Stimulated activated naive B cell treated with anti-CD40 and anti-IgM and Interleukin-4, amounts not matched to agents 10 μg/mL and 1 μg/mL and 100 μg/mL, for 72 hours (primary cell): Measurements from ENCODE around the gene CYP1A2.
"Not testable (repeated sequence)": the region's sequence is repeated elsewhere in the genome, so short reads cannot be mapped to it uniquely, and the experiment has no call there.

Source experiments
- ATAC-seq, 2 donors: fragments of 150-1000 bp; cut with Tn5 transposase; replicated peaks; 2 replicates each; pipeline ENCODE4 v1.10.0; 2021; ENCODE audit warnings: moderate library complexity in 1 of 2
- DNase-seq: peaks from one replicate; pipeline ENCODE4 v3.0.0; 2021
- H3K27ac Mint-ChIP-seq: one replicate; pipeline ENCODE4 v1.8.0; 2022; ENCODE audit warnings: mild to moderate bottlenecking, mixed read lengths
- H3K27me3 Mint-ChIP-seq, 2 donors: one replicate each; pipeline ENCODE4 v1.8.0; 2022; ENCODE audit warnings: mixed read lengths in 2 of 2
- H3K36me3 Mint-ChIP-seq, 2 donors: one replicate each; pipeline ENCODE4 v1.8.0; 2022; ENCODE audit warnings: mixed read lengths in 2 of 2, mild to moderate bottlenecking in 1 of 2
- H3K4me1 Mint-ChIP-seq, 2 donors: one replicate each; pipeline ENCODE4 v1.8.0; 2022; ENCODE audit warnings: mixed read lengths in 2 of 2, mild to moderate bottlenecking in 1 of 2
- H3K4me3 Mint-ChIP-seq, 2 donors: one replicate each; pipeline ENCODE4 v1.8.0; 2022; ENCODE audit warnings: mild to moderate bottlenecking in 2 of 2, mixed read lengths in 2 of 2, moderate library complexity in 1 of 2
- H3K9me3 Mint-ChIP-seq, 2 donors: one replicate each; pipeline ENCODE4 v1.8.0; 2022; ENCODE audit warnings: mixed read lengths in 2 of 2, mild to moderate bottlenecking in 1 of 2

Gene CYP1A2

GRCh38 chr15:74726774-74727164 is 21.9 kb upstream of the CYP1A2 start:
- Mint-ChIP-seq H3K27ac (peak overlapping the region; percentile 89), H3K9me3 (no peaks in the 10 kb centered on the region), H3K27me3 (peaks cover 39 to 59% of the 10 kb centered on the region in 2 donors), H3K36me3 (peaks cover 2 to 4% of the 10 kb centered on the region in 2 donors), H3K4me1 (peaks cover 16 to 34% of the 10 kb centered on the region in 2 donors), H3K4me3 (peak overlapping the region; percentile 72 to 82)
- no peak for DNase-seq
- ATAC-seq = peak; percentile 1 to 7

GRCh38 chr15:74727727-74728126 is 20.9 kb upstream of the CYP1A2 start:
- Mint-ChIP-seq H3K27me3 (peaks cover 43 to 63% of the 10 kb centered on the region in 2 donors), H3K9me3 (no peaks in the 10 kb centered on the region), H3K27ac (no peak overlapping the region), H3K4me3 (no peak overlapping the region), H3K36me3 (peaks cover 2 to 4% of the 10 kb centered on the region in 2 donors), H3K4me1 (peaks cover 16 to 34% of the 10 kb centered on the region in 2 donors)
- ATAC-seq = no peak
- DNase-seq = no peak

- not testable (repeated sequence) for H3K4me3 Mint-ChIP-seq, ATAC-seq, H3K36me3 Mint-ChIP-seq, DNase-seq, H3K27ac Mint-ChIP-seq, H3K9me3 Mint-ChIP-seq
- Mint-ChIP-seq H3K4me1 (peaks cover 16 to 31% of the 10 kb centered on the region in 2 donors), H3K27me3 (peaks cover 47 to 66% of the 10 kb centered on the region in 2 donors)
Observed at GRCh38 chr15:74728699-74729098, 19.9 kb upstream of the CYP1A2 start.

DNA sequence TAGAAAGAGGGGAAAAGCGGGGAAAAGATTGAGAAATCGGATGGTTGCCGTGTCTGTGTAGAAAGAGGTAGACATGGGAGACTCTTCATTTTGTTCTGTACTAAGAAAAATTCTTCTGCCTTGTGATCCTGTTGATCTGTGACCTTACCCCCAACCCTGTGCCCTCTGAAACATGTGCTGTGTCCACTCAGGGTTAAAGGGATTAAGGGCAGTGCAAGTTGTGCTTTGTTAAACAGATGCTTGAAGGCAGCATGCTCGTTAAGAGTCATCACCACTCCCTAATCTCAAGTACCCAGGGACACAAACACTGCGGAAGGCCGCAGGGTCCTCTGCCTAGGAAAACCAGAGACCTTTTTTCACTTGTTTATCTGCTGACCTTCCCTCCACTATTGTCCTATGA is 19.3 kb upstream of the CYP1A2 start:
- peaks cover 14 to 24% of the 10 kb centered on the region in 2 donors for H3K4me1 Mint-ChIP-seq
- H3K27me3 Mint-ChIP-seq = peaks cover 49 to 71% of the 10 kb centered on the region in 2 donors
- not testable (repeated sequence) for H3K27ac Mint-ChIP-seq, ATAC-seq, H3K36me3 Mint-ChIP-seq, H3K4me3 Mint-ChIP-seq, DNase-seq, H3K9me3 Mint-ChIP-seq

- H3K4me3 Mint-ChIP-seq = no peak overlapping the region
- peaks cover 7 to 14% of the 10 kb centered on the region in 2 donors for H3K4me1 Mint-ChIP-seq
- peaks cover 46 to 62% of the 10 kb centered on the region in 2 donors for H3K27me3 Mint-ChIP-seq
- DNase-seq (no peak), ATAC-seq (no peak)
- no peaks in the 10 kb centered on the region for H3K9me3 Mint-ChIP-seq
- H3K27ac Mint-ChIP-seq = no peak overlapping the region
- H3K36me3 Mint-ChIP-seq = peaks cover 2 to 4% of the 10 kb centered on the region in 2 donors
Observed at GRCh38 chr15:74730619-74731316, 17.9 kb upstream of the CYP1A2 start.

GRCh38 chr15:74732846-74733245 is 15.8 kb upstream of the CYP1A2 start:
- DNase-seq = no peak
- no peak overlapping the region for H3K4me3 Mint-ChIP-seq
- no peak overlapping the region for H3K27ac Mint-ChIP-seq

GRCh38 chr15:74733269-74733668 is 15.4 kb upstream of the CYP1A2 start:
- peaks cover 0 to 18% of the 10 kb centered on the region in 2 donors for H3K36me3 Mint-ChIP-seq
- H3K4me3 Mint-ChIP-seq = no peak overlapping the region
- ATAC-seq = no peak
- peaks cover 0 to 4% of the 10 kb centered on the region in 2 donors for H3K4me1 Mint-ChIP-seq
- H3K27me3 Mint-ChIP-seq = peaks cover 39 to 52% of the 10 kb centered on the region in 2 donors
- H3K27ac Mint-ChIP-seq = no peak overlapping the region
- H3K9me3 Mint-ChIP-seq = peaks cover 12% of the 10 kb centered on the region in 2 donors
- no peak for DNase-seq

More at GRCh38 chr15:74732846-74733245, 15.8 kb upstream of the CYP1A2 start:
- H3K9me3 Mint-ChIP-seq = peaks cover 8% of the 10 kb centered on the region in 2 donors
- no peaks in the 10 kb centered on the region for H3K4me1 Mint-ChIP-seq
- no peak for ATAC-seq
- peaks cover 0 to 14% of the 10 kb centered on the region in 2 donors for H3K36me3 Mint-ChIP-seq
- peaks cover 42 to 55% of the 10 kb centered on the region in 2 donors for H3K27me3 Mint-ChIP-seq

DNA sequence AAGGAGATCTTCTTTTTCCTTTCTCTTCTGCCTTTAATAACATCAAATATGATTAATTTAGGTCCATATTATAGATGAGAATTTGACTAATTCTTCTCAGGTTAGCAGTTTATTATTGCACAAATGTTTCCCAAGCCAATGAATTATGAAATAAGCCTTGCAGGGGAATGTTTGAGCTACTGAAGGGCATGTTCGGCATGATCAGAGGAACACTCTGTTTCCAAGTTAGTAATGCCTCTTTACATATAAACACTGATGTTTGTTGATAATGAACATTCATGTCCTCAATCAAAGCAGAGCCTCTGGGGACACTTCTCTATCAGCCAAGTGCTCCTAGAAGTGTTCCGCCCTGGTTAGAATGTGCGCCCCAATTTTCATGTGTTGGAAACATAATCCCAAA is 13.3 kb upstream of the CYP1A2 start:
- Mint-ChIP-seq H3K9me3 (peaks cover 12% of the 10 kb centered on the region in 2 donors), H3K27ac (no peak overlapping the region), H3K36me3 (peaks cover 0 to 18% of the 10 kb centered on the region in 2 donors), H3K4me1 (peaks cover 0 to 4% of the 10 kb centered on the region in 2 donors), H3K27me3 (peaks cover 35 to 44% of the 10 kb centered on the region in 2 donors), H3K4me3 (no peak overlapping the region)
- DNase-seq (no peak), ATAC-seq (no peak)

- Mint-ChIP-seq H3K36me3 (peaks cover 7 to 27% of the 10 kb centered on the region in 2 donors), H3K27ac (peak overlapping the region; percentile 77), H3K9me3 (peaks cover 17 to 21% of the 10 kb centered on the region in 2 donors), H3K27me3 (peaks cover 38 to 39% of the 10 kb centered on the region in 2 donors)
- H3K4me3 Mint-ChIP-seq, ATAC-seq, DNase-seq, H3K4me1 Mint-ChIP-seq: not testable (repeated sequence)
Observed at GRCh38 chr15:74738239-74738638, 10.4 kb upstream of the CYP1A2 start.

GRCh38 chr15:74742422-74742821 is 6.2 kb upstream of the CYP1A2 start:
- peaks cover 7 to 17% of the 10 kb centered on the region in 2 donors for H3K36me3 Mint-ChIP-seq
- peaks cover 11 to 15% of the 10 kb centered on the region in 2 donors for H3K9me3 Mint-ChIP-seq
- peaks cover 19 to 21% of the 10 kb centered on the region in 2 donors for H3K27me3 Mint-ChIP-seq
- H3K4me1 Mint-ChIP-seq = peaks cover 8 to 11% of the 10 kb centered on the region in 2 donors
- ATAC-seq (peak in 1 of 2 donors; percentile 12), DNase-seq (no peak)
- H3K4me3 Mint-ChIP-seq = peak overlapping the region; percentile 8 to 25
- H3K27ac Mint-ChIP-seq = no peak overlapping the region

DNA sequence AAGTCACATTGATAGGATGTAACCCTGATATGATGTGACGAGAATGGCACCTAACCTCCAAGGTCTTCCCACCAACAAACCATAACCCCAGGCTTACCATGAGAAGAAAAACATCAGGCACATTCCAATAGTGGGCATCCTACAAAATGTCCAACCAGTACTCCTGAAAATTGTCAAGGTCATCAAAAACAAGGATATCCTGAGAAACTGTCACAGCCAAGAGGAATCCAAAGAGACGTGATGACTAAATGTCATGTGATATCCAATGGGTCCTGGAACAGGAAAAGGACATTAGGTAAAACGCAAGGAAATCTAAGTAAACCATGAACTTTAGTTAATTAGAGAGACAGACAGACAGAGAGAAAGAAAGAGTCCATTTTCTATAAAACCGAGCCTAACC is 2.3 kb upstream of the CYP1A2 start:
- Mint-ChIP-seq H3K4me3 (no peak overlapping the region), H3K9me3 (peaks cover 6 to 9% of the 10 kb centered on the region in 2 donors), H3K27ac (no peak overlapping the region), H3K4me1 (peaks cover 6 to 8% of the 10 kb centered on the region in 2 donors), H3K36me3 (peaks cover 7 to 9% of the 10 kb centered on the region in 2 donors), H3K27me3 (peaks cover 8 to 10% of the 10 kb centered on the region in 2 donors)
- DNase-seq = no peak
- ATAC-seq = no peak

GRCh38 chr15:74749832-74750231 is 1.2 kb downstream of the CYP1A2 start:
- DNase-seq (no peak), ATAC-seq (no peak)
- H3K27me3 Mint-ChIP-seq = peaks cover 4 to 6% of the 10 kb centered on the region in 2 donors
- H3K36me3 Mint-ChIP-seq = no peaks in the 10 kb centered on the region
- no peak overlapping the region for H3K4me3 Mint-ChIP-seq
- no peaks in the 10 kb centered on the region for H3K9me3 Mint-ChIP-seq
- H3K27ac Mint-ChIP-seq = no peak overlapping the region
- H3K4me1 Mint-ChIP-seq = peaks cover 0 to 8% of the 10 kb centered on the region in 2 donors

- Mint-ChIP-seq H3K27me3 (peaks cover 6% of the 10 kb centered on the region in 2 donors), H3K4me1 (peaks cover 0 to 6% of the 10 kb centered on the region in 2 donors), H3K27ac (no peak overlapping the region), H3K4me3 (no peak overlapping the region), H3K36me3 (no peaks in the 10 kb centered on the region), H3K9me3 (no peaks in the 10 kb centered on the region)
- ATAC-seq (no peak), DNase-seq (no peak)
Observed at GRCh38 chr15:74750751-74751150, 2.1 kb downstream of the CYP1A2 start.

- Mint-ChIP-seq H3K36me3 (no peaks in the 10 kb centered on the region), H3K27ac (no peak overlapping the region), H3K9me3 (no peaks in the 10 kb centered on the region), H3K27me3 (peaks cover 6 to 12% of the 10 kb centered on the region in 2 donors), H3K4me3 (no peak overlapping the region), H3K4me1 (peaks cover 0 to 6% of the 10 kb centered on the region in 2 donors)
- DNase-seq (no peak), ATAC-seq (no peak)
Observed at GRCh38 chr15:74752011-74752410, 3.4 kb downstream of the CYP1A2 start.

DNA sequence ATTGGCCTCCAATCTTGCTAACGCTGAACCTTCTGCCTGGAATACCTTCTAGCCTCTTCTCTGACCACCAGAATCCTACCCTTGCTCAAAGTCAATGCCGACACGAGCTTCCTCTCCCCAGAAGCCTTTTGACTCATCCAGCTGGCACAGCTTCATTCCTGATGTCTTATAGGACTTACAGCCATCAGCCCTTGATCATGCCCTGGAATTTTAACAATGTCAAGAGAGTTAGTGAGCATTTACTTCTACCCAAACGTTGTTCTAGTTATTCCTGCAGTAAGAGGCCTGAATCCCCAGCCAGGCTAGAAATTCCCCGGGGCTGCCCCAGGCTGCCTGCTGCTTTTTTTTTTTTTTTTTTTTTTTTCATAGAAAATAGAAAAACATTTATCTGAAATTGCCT is 3.9 kb downstream of the CYP1A2 start:
- DNase-seq = no peak

More for the DNA sequence above, 3.9 kb downstream of the CYP1A2 start:
- Mint-ChIP-seq H3K9me3 (no peaks in the 10 kb centered on the region), H3K27ac (no peak overlapping the region), H3K4me1 (peaks cover 0 to 6% of the 10 kb centered on the region in 2 donors), H3K27me3 (peaks cover 6 to 12% of the 10 kb centered on the region in 2 donors), H3K4me3 (no peak overlapping the region), H3K36me3 (no peaks in the 10 kb centered on the region)
- no peak for ATAC-seq
